Chondrocyte (in vitro differentiated cells): ENCODE results near the gene DGKB. TPM values are rescaled to one million over a fixed set of nuclear protein-coding genes. Genes with fewer than 3 reads are reported as not detected.

Source experiments
- DNase-seq: peaks from one replicate; pipeline ENCODE4 v3.0.0; 2021; ENCODE audit warnings: mixed read lengths, low spot score
- H3K27ac Mint-ChIP-seq: one replicate; pipeline ENCODE4 v1.8.0; 2021; ENCODE audit warnings: mild to moderate bottlenecking, moderate library complexity, mixed read lengths; ENCODE audit not compliant: unreplicated experiment
- H3K27me3 Mint-ChIP-seq: 2 replicates; pipeline ENCODE4 v1.8.0; 2021; ENCODE audit warnings: low read depth, mixed read lengths
- H3K36me3 Mint-ChIP-seq: 2 replicates; pipeline ENCODE4 v1.8.0; 2021; ENCODE audit warnings: low read depth, mixed read lengths
- H3K4me1 Mint-ChIP-seq: 2 replicates; pipeline ENCODE4 v1.8.0; 2021; ENCODE audit warnings: low read depth, mild to moderate bottlenecking, mixed read lengths
- H3K4me3 Mint-ChIP-seq: one replicate; pipeline ENCODE4 v1.8.0; 2021; ENCODE audit warnings: mild to moderate bottlenecking, moderate library complexity, mixed read lengths; ENCODE audit not compliant: unreplicated experiment
- H3K9me3 Mint-ChIP-seq: 2 replicates; pipeline ENCODE4 v1.8.0; 2021; ENCODE audit warnings: low read depth, mixed read lengths
- CTCF ChIP-seq: fragments of 200-600 bp; sonication (generic); IDR thresholded peaks from 2 replicates; pipeline ENCODE4 v1.5.0; 2021; ENCODE audit warnings: antibody characterized with exemption, mild to moderate bottlenecking, moderate library complexity
- total RNA-seq: library from RNA; stranded (reverse); gene quantifications from 3 replicates; pipeline ENCODE4 v1.2.1, GENCODE V29; 2021

The DGKB gene
- total RNA-seq, 1 donor from 2014 or later: 0.60 TPM

GRCh38 chr7:14191686-14192098, 710.9 kb downstream of the DGKB start:
- Mint-ChIP-seq H3K27me3 (no peaks in the 10 kb centered on the region), H3K9me3 (peaks cover 8% of the 10 kb centered on the region), H3K4me1 (peaks cover 15% of the 10 kb centered on the region), H3K4me3 (no peak overlapping the region), H3K36me3 (no peaks in the 10 kb centered on the region), H3K27ac (no peak overlapping the region)
- no peak for TF ChIP-seq CTCF
- no peak for DNase-seq

GRCh38 chr7:14184292-14184864, 718.2 kb downstream of the DGKB start:
- Mint-ChIP-seq H3K27me3 (no peaks in the 10 kb centered on the region), H3K27ac (no peak overlapping the region), H3K9me3 (peaks cover 23% of the 10 kb centered on the region), H3K4me3 (no peak overlapping the region), H3K36me3 (no peaks in the 10 kb centered on the region), H3K4me1 (no peaks in the 10 kb centered on the region)
- no peak for DNase-seq
- no peak for TF ChIP-seq CTCF

- TF ChIP-seq CTCF: no peak
Measured at GRCh38 chr7:14179781-14180180, 722.8 kb downstream of the DGKB start.

GRCh38 chr7:14177876-14178275, 724.7 kb downstream of the DGKB start:
- no peaks in the 10 kb centered on the region for H3K27me3 Mint-ChIP-seq
- no peaks in the 10 kb centered on the region for H3K36me3 Mint-ChIP-seq
- H3K9me3 Mint-ChIP-seq: peaks cover 2% of the 10 kb centered on the region
- no peak overlapping the region for H3K27ac Mint-ChIP-seq
- no peak for TF ChIP-seq CTCF
- no peak for DNase-seq
- no peak overlapping the region for H3K4me3 Mint-ChIP-seq
- H3K4me1 Mint-ChIP-seq: no peaks in the 10 kb centered on the region

More at GRCh38 chr7:14179781-14180180, 722.8 kb downstream of the DGKB start:
- peaks cover 1% of the 10 kb centered on the region for H3K9me3 Mint-ChIP-seq
- no peaks in the 10 kb centered on the region for H3K4me1 Mint-ChIP-seq
- H3K27ac Mint-ChIP-seq: no peak overlapping the region
- no peak for DNase-seq
- H3K4me3 Mint-ChIP-seq: no peak overlapping the region
- no peaks in the 10 kb centered on the region for H3K36me3 Mint-ChIP-seq
- no peaks in the 10 kb centered on the region for H3K27me3 Mint-ChIP-seq

- Mint-ChIP-seq H3K27ac (no peak overlapping the region), H3K4me3 (no peak overlapping the region), H3K27me3 (no peaks in the 10 kb centered on the region), H3K36me3 (peaks cover 6% of the 10 kb centered on the region), H3K4me1 (peaks cover 8% of the 10 kb centered on the region), H3K9me3 (peaks cover 16% of the 10 kb centered on the region)
- TF ChIP-seq CTCF: no peak
- DNase-seq: no peak
Measured at GRCh38 chr7:14170872-14171271, 731.7 kb downstream of the DGKB start.
